Adrenal gland (tissue), 12 donors: ENCODE measurements around the gene PRKCZ. TPM values are rescaled to one million over a fixed set of nuclear protein-coding genes. Genes with fewer than 3 reads are reported as not detected.

Source experiments
- DNase-seq, 7 donors: peaks; one replicate each; pipeline ENCODE4 v3.0.0-alpha.2; 2019 to 2020
- H3K27ac ChIP-seq, 5 donors: fragments of 200-600 bp; sonication (generic) in 4 of 5; 1 replicate in 3 of 5; 2 replicates in 2 of 5; pipeline versions ENCODE4 v1.5.1 to v1.8.0; 2016 to 2020; ENCODE audit warnings: mild to moderate bottlenecking in 1 of 5
- H3K27me3 ChIP-seq: fragments of 200-600 bp; 2 replicates; pipeline ENCODE4 v1.8.0; 2021
- H3K36me3 ChIP-seq, 2 donors: fragments of 200-600 bp; replicated peaks in 1 of 2; 1 replicate in 1 of 2; 2 replicates in 1 of 2; pipeline versions ENCODE4 v1.5.1 to v1.8.0; 2018 to 2022
- H3K4me1 ChIP-seq, 2 donors: fragments of 200-600 bp; replicated peaks in 1 of 2; 1 replicate in 1 of 2; 2 replicates in 1 of 2; pipeline versions ENCODE4 v1.5.1 to v1.8.0; 2018 to 2021
- H3K4me3 ChIP-seq, 4 donors: fragments of 200-600 bp; sonication (generic) in 3 of 4; one replicate each; pipeline ENCODE4 v1.5.1; 2016 to 2018
- H3K9me3 ChIP-seq, 3 donors: fragments of 200-600 bp; sonication (generic) in 1 of 3; replicated peaks in 1 of 3; 1 replicate in 2 of 3; 2 replicates in 1 of 3; pipeline versions ENCODE4 v1.5.1 to v1.8.0; 2016 to 2021
- CTCF ChIP-seq, 6 experiments: fragments of 450-650 bp in 4 of 6; fragments of 200-600 bp in 2 of 6; sonication (generic) in 1 of 6; IDR thresholded peaks; 1 replicate in 5 of 6; 2 replicates in 1 of 6; pipeline versions ENCODE4 v1.5.1 to v1.8.0; 2016 to 2021; ENCODE audit warnings: antibody characterized with exemption in 6 of 6, mild to moderate bottlenecking in 2 of 6, moderate library complexity in 1 of 6
- POLR2A ChIP-seq, 2 donors: fragments of 450-650 bp; IDR thresholded peaks; one replicate each; pipeline ENCODE4 v1.6.1; 2017; ENCODE audit warnings: antibody characterized with exemption in 2 of 2, mild to moderate bottlenecking in 2 of 2, moderate library complexity in 1 of 2
- WGBS, 4 donors: extraction: QIAGEN DNeasy Blood & Tissue Kit in 2 of 4; methylation state at CpG; one replicate each; pipeline versions ENCODE4 v1.1.5 to v1.1.7; 2013 to 2017; 5-methylcytosine and 5-hydroxymethylcytosine counted together
- intact Hi-C, 2 donors: fragments of 100-400 bp; cut with DNase I; formaldehyde crosslinking; loops; one replicate each; pipeline versions ENCODE4 v1.14.1 to v1.15.0; 2022 to 2023
- polyA plus RNA-seq, 3 donors: library from polyadenylated mRNA; stranded (reverse); fragments of 200-250 nt in 2 of 3; fragments of 350-450 nt in 1 of 3; fragmentation: Illumina TruSeq in 1 of 3; extraction: RNeasy Lipid Tissue Mini Kit (QIAGEN cat#74804) in 1 of 3; gene quantifications; one replicate each; pipeline ENCODE4 v1.2.3, GENCODE V29; 2013 to 2014
- total RNA-seq, 9 donors: library from RNA; depleted of rRNA in 4 of 9; stranded (reverse); fragments of >200 nt in 4 of 9; fragments of 120-200 nt in 1 of 9; fragmentation: NEBNext Ultra II Directional in 1 of 9; extraction: Animal tissue kit (Norgen Biotek cat#: 25700) in 1 of 9; gene quantifications; one replicate each; pipeline versions ENCODE4 v1.1.0 to v1.2.4, GENCODE V29; 2013 to 2023
- donor health status: healthy with polysubstance abuse.
- donor health status: Bipolar disorder and iron deficiency.
- donor health status: DM: yes; HTN: yes; CAD: no.
- donor health status: DM: no; HTN: no; CAD: no.
- donor health status: DM: no; HTN: no; CAD: no.
- donor health status: DM: yes; HTN: yes; CAD: no.

Gene PRKCZ
- total and polyA plus RNA-seq, 12 donors, result 8.2 to 50.5 (median 25.4) TPM

DNA sequence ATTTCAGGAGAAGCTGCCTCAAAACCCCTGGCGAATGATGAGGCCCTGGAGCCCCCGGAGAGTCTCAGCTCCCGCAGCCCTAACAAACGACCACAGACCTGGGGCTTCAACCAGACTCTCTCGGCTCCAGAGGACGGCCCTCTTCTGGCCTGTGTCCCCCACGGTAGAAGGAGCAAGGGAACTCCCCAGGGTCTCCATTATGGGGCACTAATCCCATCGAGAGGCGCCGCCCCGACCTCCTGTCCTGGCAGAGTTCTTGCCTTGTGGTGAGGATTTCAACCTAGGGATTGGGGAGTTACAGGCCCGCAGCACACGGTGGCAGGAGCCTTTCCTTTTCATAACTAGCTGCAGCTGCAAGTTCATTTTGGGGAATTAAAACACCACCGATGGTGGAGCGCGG is 138.1 kb downstream of the PRKCZ start:
- H3K27ac ChIP-seq, result no peak overlapping the region
- DNase-seq, result peak in 1 of 7 donors; percentile 17
- no peaks in the 10 kb centered on the region for H3K36me3 ChIP-seq
- no peaks in the 10 kb centered on the region for H3K27me3 ChIP-seq
- no peak for TF ChIP-seq POLR2A (IDR thresholded peaks at IDR 0.05)
- TF ChIP-seq CTCF (IDR thresholded peaks at IDR 0.05), result no peak
- 89 to 98% (median 94%) methylated on average over 8 to 16 of the region's 16 CpGs for WGBS, 4 donors
- peaks cover 14 to 38% of the 10 kb centered on the region in 2 donors for H3K4me1 ChIP-seq
- H3K4me3 ChIP-seq, result no peak overlapping the region
- H3K9me3 ChIP-seq, result no peaks in the 10 kb centered on the region
- intact Hi-C loops, result no loop called here

GRCh38 chr1:2189459-2190425 is 139.5 kb downstream of the PRKCZ start:
- Histone ChIP-seq H3K9me3 (no peaks in the 10 kb centered on the region), H3K36me3 (no peaks in the 10 kb centered on the region), H3K4me1 (peaks cover 14 to 45% of the 10 kb centered on the region in 2 donors), H3K4me3 (peak overlapping the region in 2 of 4 donors; percentile 24 to 51), H3K27me3 (no peaks in the 10 kb centered on the region), H3K27ac (peak overlapping the region; percentile 80 to 97 (median 94))
- 9 to 26% (median 20%) methylated on average over 22 to 65 of the region's 65 CpGs for WGBS, 4 donors
- TF ChIP-seq POLR2A (IDR thresholded peaks at IDR 0.05) (peak; percentile 83 to 94), CTCF (IDR thresholded peaks at IDR 0.05) (no peak)
- intact Hi-C loops, result loop anchor here in 1 of 2 donors (10.0 kb wide), 1 partner anchor 355 kb away; no protein-coding TSS in a partner anchor
- peak; percentile 96 to 98 (median 98) for DNase-seq

DNA sequence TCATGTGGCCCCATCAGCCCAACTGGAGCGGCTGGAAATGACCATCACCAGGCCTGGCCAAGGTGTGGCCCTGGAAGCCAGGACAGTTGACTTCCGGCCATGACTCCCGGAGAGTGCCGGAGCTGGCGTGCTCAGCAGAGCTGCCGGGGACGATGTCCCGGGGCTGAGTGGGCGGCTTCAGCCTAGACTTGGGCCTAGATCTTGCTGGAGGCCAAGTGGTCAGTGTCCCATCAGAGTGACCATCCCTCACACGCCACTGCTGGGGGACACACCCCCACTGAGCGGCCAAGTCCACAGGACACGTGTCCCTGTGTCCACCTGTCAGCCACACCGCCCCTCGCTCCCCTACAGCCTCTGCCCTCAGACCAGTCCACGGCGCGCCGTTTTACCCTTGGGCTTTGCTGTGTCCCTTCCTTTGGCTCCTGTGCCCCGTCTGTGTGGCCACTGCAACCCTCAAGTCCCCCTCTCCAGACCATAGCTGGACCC is 140.3 kb downstream of the PRKCZ start:
- no peaks in the 10 kb centered on the region for H3K9me3 ChIP-seq
- TF ChIP-seq POLR2A (IDR thresholded peaks at IDR 0.05), result no peak
- TF ChIP-seq CTCF (IDR thresholded peaks at IDR 0.05), result no peak
- H3K27ac ChIP-seq, result peak overlapping the region; percentile 80 to 97 (median 94)
- intact Hi-C loops, result loop anchor here in 1 of 2 donors (10.0 kb wide), 1 partner anchor 354 kb away; no protein-coding TSS in a partner anchor
- H3K36me3 ChIP-seq, result no peaks in the 10 kb centered on the region
- no peaks in the 10 kb centered on the region for H3K27me3 ChIP-seq
- peak in 5 of 7 donors; percentile 47 to 77 (median 60) for DNase-seq
- peaks cover 14 to 50% of the 10 kb centered on the region in 2 donors for H3K4me1 ChIP-seq
- peak overlapping the region in 1 of 4 donors; percentile 51 for H3K4me3 ChIP-seq
- WGBS, 4 donors, result 44 to 80% (median 64%) methylated on average over 8 to 19 of the region's 19 CpGs
